ENCODE data around the gene MYO5A. TPM values are rescaled to one million over a fixed set of nuclear protein-coding genes. Genes with fewer than 3 reads are reported as not detected.

Gene MYO5A
- total and polyA plus RNA-seq, 2 donors (not counting 1 experiment from before 2014, with no cell fraction given), result 32.9 to 41.9 TPM

DNA sequence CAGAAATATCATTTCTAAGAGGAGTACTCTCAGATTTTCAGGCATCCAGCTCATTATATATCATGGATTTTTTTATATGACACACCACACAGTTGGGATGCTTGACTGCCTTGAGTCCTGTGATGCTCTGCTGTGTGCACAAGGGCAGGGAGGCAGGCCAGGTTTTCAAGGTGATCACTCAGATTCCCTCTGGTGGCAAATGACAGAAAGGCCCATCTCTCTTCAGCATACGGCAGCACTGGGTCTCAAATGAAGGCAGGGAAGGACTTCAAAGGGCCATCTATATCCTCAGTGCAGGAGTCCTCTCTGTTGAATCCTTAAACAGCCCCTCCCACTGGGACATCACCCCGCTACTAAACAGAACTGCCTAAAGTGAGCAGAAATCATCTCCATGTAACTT is 178.3 kb downstream of the MYO5A start:
- TF ChIP-seq, protein P1, sequence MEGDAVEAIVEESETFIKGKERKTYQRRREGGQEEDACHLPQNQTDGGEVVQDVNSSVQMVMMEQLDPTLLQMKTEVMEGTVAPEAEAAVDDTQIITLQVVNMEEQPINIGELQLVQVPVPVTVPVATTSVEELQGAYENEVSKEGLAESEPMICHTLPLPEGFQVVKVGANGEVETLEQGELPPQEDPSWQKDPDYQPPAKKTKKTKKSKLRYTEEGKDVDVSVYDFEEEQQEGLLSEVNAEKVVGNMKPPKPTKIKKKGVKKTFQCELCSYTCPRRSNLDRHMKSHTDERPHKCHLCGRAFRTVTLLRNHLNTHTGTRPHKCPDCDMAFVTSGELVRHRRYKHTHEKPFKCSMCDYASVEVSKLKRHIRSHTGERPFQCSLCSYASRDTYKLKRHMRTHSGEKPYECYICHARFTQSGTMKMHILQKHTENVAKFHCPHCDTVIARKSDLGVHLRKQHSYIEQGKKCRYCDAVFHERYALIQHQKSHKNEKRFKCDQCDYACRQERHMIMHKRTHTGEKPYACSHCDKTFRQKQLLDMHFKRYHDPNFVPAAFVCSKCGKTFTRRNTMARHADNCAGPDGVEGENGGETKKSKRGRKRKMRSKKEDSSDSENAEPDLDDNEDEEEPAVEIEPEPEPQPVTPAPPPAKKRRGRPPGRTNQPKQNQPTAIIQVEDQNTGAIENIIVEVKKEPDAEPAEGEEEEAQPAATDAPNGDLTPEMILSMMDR (conservative IDR thresholded peaks at IDR 0.05 in 1 of 2, IDR thresholded peaks at IDR 0.05 in 1 of 2; ENCODE audit: low read depth in 1 of 2, low read length in 2 of 2), result no peak
- no peak for TF ChIP-seq EZH2 (IDR thresholded peaks at IDR 0.05; ENCODE audit: low read length, missing control alignments)
- H2AFZ ChIP-seq (ENCODE audit: low read length), result no peak overlapping the region
- no peaks in the 10 kb centered on the region for H4K20me1 ChIP-seq (ENCODE audit: control insufficient read depth, extremely low read depth, insufficient read depth, low read length)
- no peaks in the 10 kb centered on the region for H3K9me3 ChIP-seq (ENCODE audit: control insufficient read depth, insufficient read depth, low read depth, low read length)
- no peaks in the 10 kb centered on the region for H3K79me2 ChIP-seq (ENCODE audit: control insufficient read depth, insufficient read depth, low read length)
- H3K27ac ChIP-seq (ENCODE audit: insufficient read depth, low read length), result no peak overlapping the region
- no peaks in the 10 kb centered on the region for H3K27me3 ChIP-seq (ENCODE audit: control insufficient read depth, insufficient read depth, low read length)
- no peak overlapping the region for H3K4me3 ChIP-seq (replicated peaks in 1 of 4; ENCODE audit: control extremely low read depth in 1 of 4, insufficient read depth in 1 of 4, low read depth in 3 of 4, low read length in 4 of 4)
- no peak overlapping the region for H3K4me2 ChIP-seq (ENCODE audit: extremely low read depth, insufficient read depth, low read length)
- H3K4me1 ChIP-seq (ENCODE audit: control insufficient read depth, extremely low read depth, insufficient read depth, low read length), result no peaks in the 10 kb centered on the region
- DNase-seq (ENCODE audit: low read depth in 2 of 2), result no peak
- H3K36me3 ChIP-seq (ENCODE audit: control insufficient read depth, insufficient read depth, low read length), result peaks cover 3% of the 10 kb centered on the region
- H3K9ac ChIP-seq (ENCODE audit: insufficient read depth, low read length), result no peak overlapping the region

DNA sequence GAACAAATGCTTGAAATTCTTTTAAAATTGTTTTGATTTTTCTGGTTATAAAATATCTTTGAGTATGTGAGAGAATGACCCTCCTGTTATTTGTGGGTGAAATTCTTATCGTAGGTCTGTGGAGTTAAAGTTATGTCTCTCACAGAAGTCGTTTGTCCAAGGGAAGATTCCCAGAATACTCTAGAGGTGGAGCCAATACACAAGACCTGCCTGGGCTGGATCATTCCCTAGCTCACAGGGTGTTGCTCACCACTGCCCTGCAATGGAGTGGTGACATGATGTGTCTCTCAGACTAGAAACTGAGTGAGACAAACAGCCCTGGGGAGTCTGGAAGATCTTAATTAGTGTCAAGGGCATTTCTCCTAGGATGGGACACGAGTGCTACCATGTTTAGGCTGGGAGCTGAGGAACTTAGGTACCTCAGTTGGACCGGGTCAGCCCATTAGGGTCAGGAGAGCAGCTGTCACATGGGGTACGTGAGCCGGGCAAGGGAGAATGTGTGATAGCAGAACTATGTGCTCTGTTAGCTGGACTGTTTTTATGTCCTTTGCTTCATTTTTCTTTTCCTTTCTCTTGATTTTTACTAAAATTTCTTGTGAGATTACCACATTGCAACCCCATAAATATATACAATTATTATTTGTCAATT is 179.5 kb downstream of the MYO5A start:
- Histone ChIP-seq H3K9ac (ENCODE audit: insufficient read depth, low read length) (no peak overlapping the region), H3K4me1 (ENCODE audit: control insufficient read depth, extremely low read depth, insufficient read depth, low read length) (no peaks in the 10 kb centered on the region), H3K79me2 (ENCODE audit: control insufficient read depth, insufficient read depth, low read length) (no peaks in the 10 kb centered on the region), H2AFZ (ENCODE audit: low read length) (no peak overlapping the region), H3K27ac (ENCODE audit: insufficient read depth, low read length) (no peak overlapping the region), H3K4me2 (ENCODE audit: extremely low read depth, insufficient read depth, low read length) (no peak overlapping the region), H3K27me3 (ENCODE audit: control insufficient read depth, insufficient read depth, low read length) (no peaks in the 10 kb centered on the region), H3K9me3 (ENCODE audit: control insufficient read depth, insufficient read depth, low read depth, low read length) (no peaks in the 10 kb centered on the region), H4K20me1 (ENCODE audit: control insufficient read depth, extremely low read depth, insufficient read depth, low read length) (no peaks in the 10 kb centered on the region), H3K4me3 (replicated peaks in 1 of 4; ENCODE audit: control extremely low read depth in 1 of 4, insufficient read depth in 1 of 4, low read depth in 3 of 4, low read length in 4 of 4) (no peak overlapping the region), H3K36me3 (ENCODE audit: control insufficient read depth, insufficient read depth, low read length) (peaks cover 3% of the 10 kb centered on the region)
- TF ChIP-seq EZH2 (IDR thresholded peaks at IDR 0.05; ENCODE audit: low read length, missing control alignments), result no peak
- TF ChIP-seq, protein P1 (conservative IDR thresholded peaks at IDR 0.05 in 1 of 2, IDR thresholded peaks at IDR 0.05 in 1 of 2; ENCODE audit: low read depth in 1 of 2, low read length in 2 of 2), result no peak
- DNase-seq (ENCODE audit: low read depth in 2 of 2), result peak in 1 of 2 donors; percentile 58

DNA sequence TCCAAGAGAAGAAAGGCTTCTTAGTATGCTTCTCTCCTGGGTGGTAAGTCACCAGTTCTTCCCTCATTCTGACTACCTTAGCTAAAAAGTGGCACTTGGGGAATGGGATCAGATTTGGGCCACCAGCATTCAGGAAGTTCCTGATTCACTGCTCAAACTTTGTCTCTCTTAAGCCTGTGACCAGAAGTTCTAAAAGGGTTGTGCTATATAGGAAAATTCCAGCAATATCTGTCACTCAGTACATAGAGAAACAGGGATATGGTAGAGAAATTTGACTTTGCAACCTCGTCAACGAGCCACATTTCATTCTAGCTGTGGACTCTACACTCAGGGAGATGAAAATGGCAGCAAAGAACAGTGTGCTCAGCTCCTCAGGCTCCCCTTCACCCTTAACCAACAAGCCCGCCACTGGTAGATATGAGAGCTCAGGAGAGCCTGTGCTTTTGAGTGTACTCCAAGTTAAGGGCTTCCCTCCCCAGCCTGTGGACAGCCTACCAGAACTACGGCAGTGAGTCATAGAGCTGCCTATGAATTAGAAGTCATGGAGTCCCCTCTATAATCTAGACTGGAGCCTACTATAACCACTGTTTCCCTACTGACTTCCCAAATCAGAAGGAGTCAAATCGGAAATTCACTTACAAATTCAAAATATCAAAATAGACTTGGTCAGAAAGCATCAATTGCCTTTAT is 180.5 kb downstream of the MYO5A start:
- Histone ChIP-seq H3K79me2 (ENCODE audit: control insufficient read depth, insufficient read depth, low read length) (no peaks in the 10 kb centered on the region), H3K9ac (ENCODE audit: insufficient read depth, low read length) (no peak overlapping the region), H4K20me1 (ENCODE audit: control insufficient read depth, extremely low read depth, insufficient read depth, low read length) (no peaks in the 10 kb centered on the region), H3K4me2 (ENCODE audit: extremely low read depth, insufficient read depth, low read length) (no peak overlapping the region), H3K36me3 (ENCODE audit: control insufficient read depth, insufficient read depth, low read length) (peaks cover 3% of the 10 kb centered on the region), H3K4me1 (ENCODE audit: control insufficient read depth, extremely low read depth, insufficient read depth, low read length) (no peaks in the 10 kb centered on the region), H3K9me3 (ENCODE audit: control insufficient read depth, insufficient read depth, low read depth, low read length) (no peaks in the 10 kb centered on the region), H2AFZ (ENCODE audit: low read length) (no peak overlapping the region), H3K27ac (ENCODE audit: insufficient read depth, low read length) (no peak overlapping the region), H3K27me3 (ENCODE audit: control insufficient read depth, insufficient read depth, low read length) (no peaks in the 10 kb centered on the region), H3K4me3 (replicated peaks in 1 of 4; ENCODE audit: control extremely low read depth in 1 of 4, insufficient read depth in 1 of 4, low read depth in 3 of 4, low read length in 4 of 4) (no peak overlapping the region)
- peak in 1 of 2 donors; percentile 39 for DNase-seq (ENCODE audit: low read depth in 2 of 2)
- TF ChIP-seq EZH2 (IDR thresholded peaks at IDR 0.05; ENCODE audit: low read length, missing control alignments), result no peak
- TF ChIP-seq, protein P1 (conservative IDR thresholded peaks at IDR 0.05 in 1 of 2, IDR thresholded peaks at IDR 0.05 in 1 of 2; ENCODE audit: low read depth in 1 of 2, low read length in 2 of 2), result no peak

Data from fibroblast of lung (primary cell).